Measurements from ENCODE around the gene PRR16. TPM values are rescaled to one million over a fixed set of nuclear protein-coding genes. Genes with fewer than 3 reads are reported as not detected.

PRR16 gene
- total RNA-seq, 1 donor: 22.1 TPM

GRCh38 chr5:120576588-120576987 lies 112.5 kb downstream of the PRR16 start:
- TF ChIP-seq CTCF (IDR thresholded peaks at IDR 0.05; ENCODE audit: insufficient read depth, low read length): no peak
- no peak for DNase-seq (ENCODE audit: low read depth)
- no peak overlapping the region for H3K4me3 ChIP-seq (ENCODE audit: low read depth, low read length)

DNA sequence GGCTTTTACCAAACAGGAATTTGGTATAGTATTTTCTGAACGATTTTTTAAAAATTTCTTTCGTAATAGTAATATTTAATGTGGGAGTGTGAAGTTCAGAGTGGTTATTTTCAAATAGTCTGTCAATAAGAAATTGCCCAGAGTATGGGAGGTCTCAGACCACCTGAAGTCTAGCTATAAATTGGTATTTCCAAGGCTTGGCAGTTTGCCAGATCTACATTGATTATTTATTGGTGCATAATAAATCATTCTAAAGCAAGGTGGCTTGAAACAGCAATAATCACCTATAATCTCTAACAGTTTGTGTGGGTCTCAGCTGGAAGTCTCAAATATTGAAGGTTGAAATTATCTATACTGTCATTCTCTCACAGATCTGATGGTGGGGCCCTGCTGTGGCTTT lies 118.5 kb downstream of the PRR16 start:
- no peak for DNase-seq (ENCODE audit: low read depth)
- no peak overlapping the region for H3K4me3 ChIP-seq (ENCODE audit: low read depth, low read length)
- no peak for TF ChIP-seq CTCF (IDR thresholded peaks at IDR 0.05; ENCODE audit: insufficient read depth, low read length)

GRCh38 chr5:120586646-120587045 lies 122.5 kb downstream of the PRR16 start:
- DNase-seq (ENCODE audit: low read depth): no peak
- no peak for TF ChIP-seq CTCF (IDR thresholded peaks at IDR 0.05; ENCODE audit: insufficient read depth, low read length)
- no peak overlapping the region for H3K4me3 ChIP-seq (ENCODE audit: low read depth, low read length)

GRCh38 chr5:120591911-120592310 lies 127.8 kb downstream of the PRR16 start:
- no peak overlapping the region for H3K4me3 ChIP-seq (ENCODE audit: low read depth, low read length)
- TF ChIP-seq CTCF (IDR thresholded peaks at IDR 0.05; ENCODE audit: insufficient read depth, low read length): no peak
- DNase-seq (ENCODE audit: low read depth): no peak

DNA sequence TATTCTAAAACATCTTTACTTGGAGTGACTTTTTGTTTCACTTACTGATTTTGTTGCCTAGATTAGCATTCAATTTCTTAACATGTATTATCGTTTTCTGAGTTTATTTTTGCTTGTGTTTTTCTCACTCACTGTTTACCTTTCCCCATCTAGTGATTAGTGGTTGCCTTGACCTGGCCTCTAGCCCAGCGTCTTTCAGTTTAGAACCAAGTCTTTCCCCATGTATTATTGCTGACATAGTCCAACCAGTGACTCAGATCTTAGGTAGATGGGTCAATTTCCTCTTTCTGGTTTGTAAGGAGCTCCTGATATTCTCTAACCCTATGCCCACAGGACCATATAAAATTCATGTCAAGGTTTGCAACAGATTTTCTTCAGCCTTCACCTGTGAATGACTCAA lies 135.5 kb downstream of the PRR16 start:
- no peak for TF ChIP-seq CTCF (IDR thresholded peaks at IDR 0.05; ENCODE audit: insufficient read depth, low read length)
- peak; percentile 80 for DNase-seq (ENCODE audit: low read depth)
- H3K4me3 ChIP-seq (ENCODE audit: low read depth, low read length): no peak overlapping the region

- no peak overlapping the region for H3K4me3 ChIP-seq (ENCODE audit: low read depth, low read length)
- no peak for DNase-seq (ENCODE audit: low read depth)
These were observed 136.5 kb downstream of the PRR16 start for GRCh38 chr5:120600639-120601038.

More at GRCh38 chr5:120600639-120601038, 136.5 kb downstream of the PRR16 start:
- no peak for TF ChIP-seq CTCF (IDR thresholded peaks at IDR 0.05; ENCODE audit: insufficient read depth, low read length)
